ENCODE results near the gene MROH8. TPM values are rescaled to one million over a fixed set of nuclear protein-coding genes. Genes with fewer than 3 reads are reported as not detected.
A peak's percentile ranks its signal among the peaks of the same experiment; 100 is the strongest.
"Not testable (repeated sequence)": the region's sequence is repeated elsewhere in the genome, so short reads cannot be mapped to it uniquely, and the experiment has no call there.

Gene MROH8
- polyA plus RNA-seq, 2 donors, result 0.69 to 1.3 TPM

GRCh38 chr20:37075932-37076685, 103.2 kb downstream of the MROH8 start:
- H3K27ac ChIP-seq (ENCODE audit: low read depth in 2 of 2, low read length in 1 of 2), result no peak overlapping the region
- H3K27me3 ChIP-seq (ENCODE audit: control insufficient read depth in 1 of 2, insufficient read depth in 2 of 2, low read length in 2 of 2), result no peaks in the 10 kb centered on the region
- no peak overlapping the region for H3K4me3 ChIP-seq (ENCODE audit: low read depth in 1 of 2, low read length in 2 of 2)
- H3K9me3 ChIP-seq (ENCODE audit: control insufficient read depth in 2 of 2, insufficient read depth in 1 of 2, low read depth in 1 of 2, low read length in 1 of 2), result no peaks in the 10 kb centered on the region
- H3K4me1 ChIP-seq (ENCODE audit: control insufficient read depth in 2 of 2, insufficient read depth in 2 of 2, low read length in 1 of 2), result no peaks in the 10 kb centered on the region
- no peaks in the 10 kb centered on the region for H3K36me3 ChIP-seq (ENCODE audit: control insufficient read depth in 2 of 2, insufficient read depth in 2 of 2, low read length in 1 of 2)
- 89 to 92% methylated on average over 3 of the region's 3 CpGs for WGBS, 2 donors

DNA sequence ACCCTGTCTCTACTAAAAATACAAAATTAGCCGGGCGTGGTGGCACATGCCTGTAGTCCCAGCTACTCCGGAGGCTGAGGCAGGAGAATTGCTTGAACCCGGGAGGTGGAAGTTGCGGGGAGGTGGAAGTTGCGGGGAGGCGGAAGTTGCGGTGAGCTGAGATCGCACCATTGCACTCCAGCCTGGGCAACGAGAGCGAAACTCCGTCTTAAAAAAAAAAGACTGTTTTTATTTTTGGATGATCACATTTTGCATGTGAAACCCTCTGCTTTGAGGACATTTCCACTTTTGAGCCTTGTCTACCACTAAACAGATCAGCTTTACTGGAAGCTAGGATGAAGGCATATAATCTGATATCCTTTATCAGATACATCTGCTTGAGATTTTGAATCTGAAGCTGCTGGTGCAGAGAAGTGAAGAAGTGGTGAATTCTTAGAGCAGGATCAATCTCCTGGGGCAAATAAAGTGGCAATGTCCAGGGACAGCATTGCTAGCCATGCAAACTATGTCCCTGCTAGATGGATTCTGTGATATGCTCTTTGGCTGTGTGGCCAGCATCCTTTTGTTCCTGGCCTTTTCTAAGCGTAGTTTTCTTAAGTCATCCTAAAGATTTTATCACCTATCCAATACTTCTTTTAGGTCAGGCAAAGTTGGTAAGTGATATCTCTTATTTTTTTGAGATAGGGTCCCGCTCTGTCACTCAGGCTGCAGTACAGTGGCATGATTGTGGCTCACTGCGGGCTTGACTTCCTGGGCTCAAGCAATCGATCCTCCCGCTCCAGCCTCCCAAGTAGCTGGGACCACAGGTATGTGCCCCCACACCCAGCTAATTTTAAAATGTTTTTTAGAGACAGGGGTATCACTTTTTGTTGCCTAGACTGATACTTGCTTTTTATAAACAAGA, 106.8 kb downstream of the MROH8 start:
- no peaks in the 10 kb centered on the region for H3K4me1 ChIP-seq (ENCODE audit: control insufficient read depth in 2 of 2, insufficient read depth in 2 of 2, low read length in 1 of 2)
- no peaks in the 10 kb centered on the region for H3K36me3 ChIP-seq (ENCODE audit: control insufficient read depth in 2 of 2, insufficient read depth in 2 of 2, low read length in 1 of 2)
- 90 to 94% methylated on average over 17 of the region's 17 CpGs for WGBS, 2 donors
- no peak overlapping the region for H3K27ac ChIP-seq (ENCODE audit: low read depth in 2 of 2, low read length in 1 of 2)
- H3K27me3 ChIP-seq (ENCODE audit: control insufficient read depth in 1 of 2, insufficient read depth in 2 of 2, low read length in 2 of 2), result no peaks in the 10 kb centered on the region
- H3K9me3 ChIP-seq (ENCODE audit: control insufficient read depth in 2 of 2, insufficient read depth in 1 of 2, low read depth in 1 of 2, low read length in 1 of 2), result no peaks in the 10 kb centered on the region
- no peak overlapping the region for H3K4me3 ChIP-seq (ENCODE audit: low read depth in 1 of 2, low read length in 2 of 2)

GRCh38 chr20:37071481-37071911, 107.9 kb downstream of the MROH8 start:
- Histone ChIP-seq H3K9me3 (ENCODE audit: control insufficient read depth in 2 of 2, insufficient read depth in 1 of 2, low read depth in 1 of 2, low read length in 1 of 2) (no peaks in the 10 kb centered on the region), H3K4me1 (ENCODE audit: control insufficient read depth in 2 of 2, insufficient read depth in 2 of 2, low read length in 1 of 2) (no peaks in the 10 kb centered on the region), H3K27me3 (ENCODE audit: control insufficient read depth in 1 of 2, insufficient read depth in 2 of 2, low read length in 2 of 2) (no peaks in the 10 kb centered on the region), H3K36me3 (ENCODE audit: control insufficient read depth in 2 of 2, insufficient read depth in 2 of 2, low read length in 1 of 2) (no peaks in the 10 kb centered on the region), H3K27ac (ENCODE audit: low read depth in 2 of 2, low read length in 1 of 2) (peak overlapping the region in 1 of 2 donors; percentile 10), H3K4me3 (ENCODE audit: low read depth in 1 of 2, low read length in 2 of 2) (no peak overlapping the region)
- WGBS, 2 donors, result 43 to 46% methylated on average over 4 of the region's 4 CpGs

DNA sequence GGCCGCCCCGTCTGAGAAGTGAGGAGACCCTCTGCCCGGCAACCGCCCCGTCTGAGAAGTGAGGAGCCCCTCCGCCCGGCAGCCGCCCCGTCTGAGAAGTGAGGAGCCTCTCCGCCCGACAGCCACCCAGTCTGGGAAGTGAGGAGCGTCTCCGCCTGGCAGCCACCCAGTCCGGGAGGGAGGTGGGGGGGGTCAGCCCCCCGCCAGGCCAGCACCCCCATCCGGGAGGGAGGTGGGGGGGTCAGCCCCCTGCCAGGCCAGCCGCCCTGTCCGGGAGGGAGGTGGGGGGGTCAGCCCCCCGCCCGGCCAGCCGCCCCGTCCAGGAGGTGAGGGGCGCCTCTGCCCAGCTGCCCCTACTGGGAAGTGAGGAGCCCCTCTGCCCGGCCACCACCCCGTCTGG, 109.8 kb downstream of the MROH8 start:
- not testable (repeated sequence) for H3K27ac ChIP-seq (ENCODE audit: low read depth in 2 of 2, low read length in 1 of 2); H3K9me3 ChIP-seq (ENCODE audit: control insufficient read depth in 2 of 2, insufficient read depth in 1 of 2, low read depth in 1 of 2, low read length in 1 of 2); H3K4me3 ChIP-seq (ENCODE audit: low read depth in 1 of 2, low read length in 2 of 2); H3K27me3 ChIP-seq (ENCODE audit: control insufficient read depth in 1 of 2, insufficient read depth in 2 of 2, low read length in 2 of 2); H3K36me3 ChIP-seq (ENCODE audit: control insufficient read depth in 2 of 2, insufficient read depth in 2 of 2, low read length in 1 of 2); H3K4me1 ChIP-seq (ENCODE audit: control insufficient read depth in 2 of 2, insufficient read depth in 2 of 2, low read length in 1 of 2)
- WGBS, 2 donors, result 92 to 94% methylated on average over 17 to 20 of the region's 25 CpGs

DNA sequence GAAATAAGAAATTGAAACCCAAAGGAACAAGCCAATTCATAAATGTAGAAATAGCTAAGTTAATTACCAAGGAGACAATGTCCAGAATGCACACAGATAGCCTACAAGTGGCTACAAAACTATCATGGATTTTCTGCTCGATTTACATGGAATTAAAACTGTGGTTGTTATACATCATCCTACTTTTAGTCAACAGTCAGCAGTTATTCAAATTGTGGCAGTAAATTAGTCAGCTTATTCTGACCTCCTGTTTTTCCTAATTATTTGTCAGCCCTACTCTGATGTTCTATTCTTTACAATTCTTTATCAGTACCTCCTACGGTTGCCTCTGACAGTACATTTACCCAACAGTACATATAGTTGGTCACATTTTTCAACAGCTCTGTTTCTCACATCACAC, 113.2 kb downstream of the MROH8 start:
- no peaks in the 10 kb centered on the region for H3K4me1 ChIP-seq (ENCODE audit: control insufficient read depth in 2 of 2, insufficient read depth in 2 of 2, low read length in 1 of 2)
- no peaks in the 10 kb centered on the region for H3K27me3 ChIP-seq (ENCODE audit: control insufficient read depth in 1 of 2, insufficient read depth in 2 of 2, low read length in 2 of 2)
- H3K4me3 ChIP-seq (ENCODE audit: low read depth in 1 of 2, low read length in 2 of 2), result no peak overlapping the region
- 88 to 89% methylated on average over 2 of the region's 2 CpGs for WGBS, 2 donors
- H3K27ac ChIP-seq (ENCODE audit: low read depth in 2 of 2, low read length in 1 of 2), result no peak overlapping the region
- peaks cover 2 to 3% of the 10 kb centered on the region in 2 donors for H3K36me3 ChIP-seq (ENCODE audit: control insufficient read depth in 2 of 2, insufficient read depth in 2 of 2, low read length in 1 of 2)
- peaks cover 0 to 3% of the 10 kb centered on the region in 2 donors for H3K9me3 ChIP-seq (ENCODE audit: control insufficient read depth in 2 of 2, insufficient read depth in 1 of 2, low read depth in 1 of 2, low read length in 1 of 2)

DNA sequence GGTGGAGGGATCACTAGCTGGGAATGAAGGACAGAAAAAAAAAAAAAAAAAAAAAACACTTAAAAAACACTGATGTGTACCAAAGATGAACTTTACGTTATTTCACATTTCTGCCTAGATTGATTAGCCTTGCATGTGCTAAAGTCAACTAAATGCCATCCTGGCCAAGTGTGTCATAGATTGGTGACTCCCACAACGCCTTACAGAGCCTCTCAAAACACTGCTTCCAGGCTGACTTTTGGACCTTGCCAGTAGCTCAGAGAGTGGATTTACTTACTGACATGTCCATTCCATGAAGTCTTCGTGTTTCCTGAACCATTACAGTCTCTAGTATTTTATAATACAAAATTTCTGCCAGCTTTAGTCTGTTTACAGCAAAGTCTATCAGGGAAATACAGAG, 124.1 kb downstream of the MROH8 start:
- 95% methylated on average over 3 of the region's 3 CpGs for WGBS, 2 donors
- no peak overlapping the region for H3K4me3 ChIP-seq (ENCODE audit: low read depth in 1 of 2, low read length in 2 of 2)
- no peaks in the 10 kb centered on the region for H3K36me3 ChIP-seq (ENCODE audit: control insufficient read depth in 2 of 2, insufficient read depth in 2 of 2, low read length in 1 of 2)
- H3K4me1 ChIP-seq (ENCODE audit: control insufficient read depth in 2 of 2, insufficient read depth in 2 of 2, low read length in 1 of 2), result no peaks in the 10 kb centered on the region
- H3K27ac ChIP-seq (ENCODE audit: low read depth in 2 of 2, low read length in 1 of 2), result no peak overlapping the region
- no peaks in the 10 kb centered on the region for H3K27me3 ChIP-seq (ENCODE audit: control insufficient read depth in 1 of 2, insufficient read depth in 2 of 2, low read length in 2 of 2)
- H3K9me3 ChIP-seq (ENCODE audit: control insufficient read depth in 2 of 2, insufficient read depth in 1 of 2, low read depth in 1 of 2, low read length in 1 of 2), result no peaks in the 10 kb centered on the region

DNA sequence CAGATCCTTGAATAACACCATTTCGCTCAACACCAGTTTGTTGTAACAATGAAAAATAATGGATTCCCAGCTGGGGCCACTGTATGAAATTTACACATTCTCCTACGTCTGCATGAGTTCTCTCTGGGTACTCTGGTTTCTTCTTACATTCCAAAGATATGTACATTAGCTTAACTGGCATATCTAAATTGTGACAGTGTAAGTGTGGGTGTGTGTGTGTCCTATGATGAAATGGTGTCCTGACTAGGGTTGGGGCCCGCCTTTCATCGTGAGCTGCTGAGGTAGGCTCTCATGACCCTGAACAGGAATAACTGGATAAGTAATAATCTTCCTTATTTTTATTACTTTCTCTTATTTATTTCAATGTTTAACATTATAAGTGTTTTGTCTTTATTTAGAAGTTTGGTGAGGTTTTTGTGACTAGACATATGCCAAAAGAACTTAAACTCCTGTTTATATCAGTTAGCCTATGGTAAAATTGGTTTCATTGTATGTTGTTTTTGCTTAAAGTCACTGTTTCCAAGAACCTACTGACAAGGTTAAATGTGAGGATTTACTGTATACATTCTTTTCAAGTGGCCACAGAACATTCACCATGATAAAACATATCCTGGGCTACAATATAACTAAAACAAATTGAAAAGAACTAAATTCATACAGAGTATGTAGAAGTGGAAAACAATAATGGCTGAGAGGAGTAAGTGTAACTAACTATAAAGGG, 126.0 kb downstream of the MROH8 start:
- no peaks in the 10 kb centered on the region for H3K27me3 ChIP-seq (ENCODE audit: control insufficient read depth in 1 of 2, insufficient read depth in 2 of 2, low read length in 2 of 2)
- no peaks in the 10 kb centered on the region for H3K4me1 ChIP-seq (ENCODE audit: control insufficient read depth in 2 of 2, insufficient read depth in 2 of 2, low read length in 1 of 2)
- no peaks in the 10 kb centered on the region for H3K9me3 ChIP-seq (ENCODE audit: control insufficient read depth in 2 of 2, insufficient read depth in 1 of 2, low read depth in 1 of 2, low read length in 1 of 2)
- no peaks in the 10 kb centered on the region for H3K36me3 ChIP-seq (ENCODE audit: control insufficient read depth in 2 of 2, insufficient read depth in 2 of 2, low read length in 1 of 2)
- 92 to 97% methylated on average over 4 of the region's 4 CpGs for WGBS, 2 donors
- no peak overlapping the region for H3K4me3 ChIP-seq (ENCODE audit: low read depth in 1 of 2, low read length in 2 of 2)
- no peak overlapping the region for H3K27ac ChIP-seq (ENCODE audit: low read depth in 2 of 2, low read length in 1 of 2)

Other genes with a start within 250 kb of the MROH8 start
- 10 to 100 TPM; 25.2 to 29.2 TPM for gene SAMHD1, start 227.8 kb downstream of the MROH8 start, polyA plus RNA-seq
- gene RBL1, start 83.6 kb downstream of the MROH8 start, polyA plus RNA-seq, result 1 to 10 TPM; 2.0 to 2.5 TPM
- gene RPN2, start 218 bp downstream of the MROH8 start, polyA plus RNA-seq, result 100 to 1,000 TPM in 1 of 2 donors, 10 to 100 TPM in 1; 41.5 to 101 TPM
- not detected for gene GHRH, start 82.3 kb upstream of the MROH8 start, polyA plus RNA-seq
- gene MANBAL, start 110.1 kb upstream of the MROH8 start, polyA plus RNA-seq, result 10 to 100 TPM; 27.6 to 58.1 TPM
- 10 to 100 TPM; 26.9 to 59.4 TPM for gene SRC, start 166.6 kb upstream of the MROH8 start, polyA plus RNA-seq

All from esophagus (tissue), 2 donors.